GM21528 (cell line): ENCODE data around the gene SLC10A7.

ENCODE experiments used
- ATAC-seq: cut with Tn5 transposase; IDR thresholded peaks from one replicate; pipeline ENCODE4 v1.9.1; 2021; ENCODE audit warnings: mild to moderate bottlenecking, moderate library complexity; ENCODE audit not compliant: unreplicated experiment, low FRiP score

Gene SLC10A7

GRCh38 chr4:146237092-146237491, 284.6 kb downstream of the SLC10A7 start:
- ATAC-seq: no peak

GRCh38 chr4:146236216-146236615, 285.5 kb downstream of the SLC10A7 start:
- no peak for ATAC-seq

GRCh38 chr4:146235654-146236177, 286.0 kb downstream of the SLC10A7 start:
- no peak for ATAC-seq

- ATAC-seq: no peak
These were observed 289.5 kb downstream of the SLC10A7 start for GRCh38 chr4:146232131-146232722.

- no peak for ATAC-seq
These were observed 292.3 kb downstream of the SLC10A7 start for GRCh38 chr4:146229406-146229805.

GRCh38 chr4:146224326-146224966, 297.3 kb downstream of the SLC10A7 start:
- no peak for ATAC-seq

- ATAC-seq: no peak
These were observed 299.4 kb downstream of the SLC10A7 start for GRCh38 chr4:146222313-146222712.

- no peak for ATAC-seq
These were observed 307.5 kb downstream of the SLC10A7 start, which contains the start of gene REELD1 for GRCh38 chr4:146214238-146214637. TSS of gene REELD1 (plus strand) at chr4:146214538. CDS start at chr4:146216953, 2,415 bp downstream.

- no peak for ATAC-seq
These were observed 309.0 kb downstream of the SLC10A7 start for GRCh38 chr4:146212781-146213180.

- no peak for ATAC-seq
These were observed 310.3 kb downstream of the SLC10A7 start for GRCh38 chr4:146211440-146211839.

GRCh38 chr4:146210890-146211289, 310.9 kb downstream of the SLC10A7 start:
- ATAC-seq: no peak

GRCh38 chr4:146207410-146207809, 314.3 kb downstream of the SLC10A7 start:
- no peak for ATAC-seq
